GM12892 (cell line): Measurements from ENCODE around the gene MBD5.

ENCODE experiments used
- POLR2A ChIP-seq: IDR thresholded peaks from 2 replicates; pipeline ENCODE4 v1.6.1; 2011; ENCODE audit warnings: low read depth, low read length, control low read depth
- POLR2AphosphoS5 ChIP-seq: IDR thresholded peaks from 2 replicates; pipeline ENCODE4 v1.6.1; 2011; ENCODE audit warnings: low read depth, low read length, control low read depth
- TAF1 ChIP-seq: IDR thresholded peaks from 2 replicates; pipeline ENCODE4 v1.6.1; 2011; ENCODE audit warnings: low read depth, mild to moderate bottlenecking, control low read depth, low read length, borderline replicate concordance

DNA sequence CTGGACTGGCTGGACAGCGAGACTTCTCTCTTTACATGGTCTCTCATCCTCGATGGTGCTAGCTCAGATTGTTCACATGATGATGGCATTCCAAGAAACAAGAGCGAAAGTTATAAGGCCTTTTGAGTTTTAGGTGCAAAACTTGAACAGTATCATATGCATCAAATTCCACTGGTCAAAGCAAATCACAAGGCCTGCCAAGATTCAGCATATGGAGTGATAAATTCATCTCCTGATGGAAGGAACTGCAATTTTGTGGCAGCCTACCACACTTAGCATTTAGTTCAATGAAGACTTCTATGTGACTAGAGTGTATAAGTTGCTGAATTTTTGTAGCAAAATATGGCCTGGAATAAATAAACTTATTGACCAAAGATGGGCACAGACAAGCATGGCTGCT, 429.6 kb downstream of the MBD5 start:
- no peak for TF ChIP-seq POLR2AphosphoS5
- no peak for TF ChIP-seq POLR2A
- TF ChIP-seq TAF1 = no peak
